T-cell (primary cell): ENCODE data around the gene HOMER2. TPM values are rescaled to one million over a fixed set of nuclear protein-coding genes. Genes with fewer than 3 reads are reported as not detected.

Experiments used
- ATAC-seq, 4 experiments: fragments of 200-7000 bp in 3 of 4; fragments of 150-1000 bp in 1 of 4; cut with Tn5 transposase; replicated peaks in 1 of 4; 1 replicate in 3 of 4; 2 replicates in 1 of 4; pipeline ENCODE4 v1.10.0; 2021; ENCODE audit warnings: moderate library complexity in 3 of 4, mild to moderate bottlenecking in 2 of 4, moderate number of reproducible peaks in 1 of 4
- CTCF ChIA-PET, 2 donors: fragments of 300-600 bp; sonication (Branson Sonifier 250); formaldehyde crosslinking; loops; one replicate each; lab custom pipeline; 2022; ENCODE audit warnings: antibody characterized with exemption in 2 of 2; lab: Charles Lee
- POLR2A ChIA-PET, 2 donors: fragments of 300-600 bp; sonication (Branson Sonifier 250); formaldehyde crosslinking; loops; one replicate each; lab custom pipeline; 2022; ENCODE audit warnings: antibody characterized with exemption in 2 of 2; lab: Charles Lee
- DNase-seq, 35 experiments: peaks; one replicate each; pipeline versions ENCODE4 v3.0.0 to v3.0.0-alpha.2; 2013 to 2023
- H3K27ac ChIP-seq: one replicate; pipeline ENCODE4 v1.5.1; 2013; ENCODE audit warnings: low read length
- H3K27me3 ChIP-seq, 2 experiments: replicated peaks in 1 of 2; 1 replicate in 1 of 2; 2 replicates in 1 of 2; pipeline versions ENCODE4 v1.6.1 to v1.7.0; 2013; ENCODE audit warnings: low read length in 1 of 2, mixed read lengths in 1 of 2; ENCODE audit not compliant: control insufficient read depth in 2 of 2, insufficient read depth in 2 of 2; ENCODE audit errors: extremely low read depth in 1 of 2
- H3K36me3 ChIP-seq, 2 donors: 1 replicate in 1 of 2; 2 replicates in 1 of 2; pipeline versions ENCODE4 v1.6.1 to v1.7.0; 2013; ENCODE audit warnings: low read length in 1 of 2; ENCODE audit not compliant: control insufficient read depth in 2 of 2, insufficient read depth in 1 of 2; ENCODE audit errors: extremely low read depth in 1 of 2
- H3K4me1 ChIP-seq, 2 experiments: 1 replicate in 1 of 2; 2 replicates in 1 of 2; pipeline versions ENCODE4 v1.6.1 to v1.7.0; 2013; ENCODE audit warnings: low read length in 2 of 2, mixed read lengths in 1 of 2; ENCODE audit not compliant: insufficient read depth in 2 of 2, control insufficient read depth in 1 of 2; ENCODE audit errors: extremely low read depth in 1 of 2
- H3K4me3 ChIP-seq, 2 donors: 1 replicate in 1 of 2; 2 replicates in 1 of 2; pipeline versions ENCODE4 v1.5.1 to v1.7.0; 2013; ENCODE audit warnings: mild to moderate bottlenecking in 2 of 2, low read length in 1 of 2, moderate library complexity in 1 of 2; ENCODE audit not compliant: control insufficient read depth in 1 of 2; ENCODE audit errors: extremely low read depth in 1 of 2
- H3K9me3 ChIP-seq: 2 replicates; pipeline ENCODE4 v1.7.0; 2013
- H3K27ac Mint-ChIP-seq, 2 donors: one replicate each; pipeline ENCODE4 v1.8.0; 2020 to 2021; ENCODE audit warnings: mild to moderate bottlenecking in 2 of 2, mixed read lengths in 2 of 2
- H3K27me3 Mint-ChIP-seq, 2 donors: one replicate each; pipeline ENCODE4 v1.8.0; 2021 to 2022; ENCODE audit warnings: mixed read lengths in 2 of 2
- H3K36me3 Mint-ChIP-seq: one replicate; pipeline ENCODE4 v1.8.0; 2021; ENCODE audit warnings: mixed read lengths
- H3K4me1 Mint-ChIP-seq, 3 donors: one replicate each; pipeline ENCODE4 v1.8.0; 2020 to 2022; ENCODE audit warnings: mixed read lengths in 3 of 3, mild to moderate bottlenecking in 1 of 3
- H3K4me3 Mint-ChIP-seq, 3 donors: one replicate each; pipeline ENCODE4 v1.8.0; 2020 to 2022; ENCODE audit warnings: mild to moderate bottlenecking in 3 of 3, mixed read lengths in 3 of 3, moderate library complexity in 3 of 3
- H3K9me3 Mint-ChIP-seq, 3 donors: one replicate each; pipeline ENCODE4 v1.8.0; 2020 to 2022; ENCODE audit warnings: mixed read lengths in 3 of 3
- WGBS: methylation state at CpG from one replicate; pipeline ENCODE4 v1.1.5; 2013; ENCODE audit warnings: missing lambda C conversion rate; ENCODE audit not compliant: insufficient coverage; 5-methylcytosine and 5-hydroxymethylcytosine counted together
- total RNA-seq, 35 experiments: library from RNA in 6 of 35; stranded (reverse) in 6 of 35; fragments of 120-200 nt in 1 of 35; gene quantifications; one replicate each; pipeline versions ENCODE4 v1.2.1 to v1.2.4 and lab custom pipeline; 2013 to 2026

The HOMER2 gene
- total RNA-seq, 5 donors from 2014 or later (not counting 1 experiment from before 2014, with no cell fraction given) = 2.7 to 9.1 (median 7.3) TPM

GRCh38 chr15:82847703-82848102 is 104.8 kb downstream of the HOMER2 start:
- Histone ChIP-seq H3K9me3 (no peaks in the 10 kb centered on the region), H3K4me1 (peaks cover 2 to 8% of the 10 kb centered on the region in 2 experiments), H3K36me3 (peaks cover 0 to 3% of the 10 kb centered on the region in 2 donors), H3K4me3 (no peak overlapping the region), H3K27ac (no peak overlapping the region), H3K27me3 (peaks cover 0 to 2% of the 10 kb centered on the region in 2 experiments)
- ChIA-PET POLR2A (no interaction called here), CTCF (interaction anchor here in 1 of 2 donors (0.6 kb wide), 1 partner anchor 9 kb away, joined by 4 read pairs; no protein-coding TSS in a partner anchor)
- no peak overlapping the region for H3K27ac Mint-ChIP-seq
- H3K4me3 Mint-ChIP-seq = no peak overlapping the region
- WGBS = 79% methylated on average over 5 of the region's 8 CpGs
- DNase-seq (no peak), ATAC-seq (no peak)
- peaks cover 2% of the 10 kb centered on the region for H3K36me3 Mint-ChIP-seq
- peaks cover 7 to 21% (median 15%) of the 10 kb centered on the region in 3 donors for H3K4me1 Mint-ChIP-seq
- peaks cover 0 to 5% (median 2%) of the 10 kb centered on the region in 3 donors for H3K9me3 Mint-ChIP-seq
- no peaks in the 10 kb centered on the region for H3K27me3 Mint-ChIP-seq

GRCh38 chr15:82846621-82847020 is 105.9 kb downstream of the HOMER2 start:
- no peak overlapping the region for H3K27ac Mint-ChIP-seq
- H3K9me3 Mint-ChIP-seq = peaks cover 0 to 8% (median 2%) of the 10 kb centered on the region in 3 donors
- H3K4me1 Mint-ChIP-seq = peaks cover 7 to 21% (median 15%) of the 10 kb centered on the region in 3 donors
- POLR2A ChIA-PET = no interaction called here
- Histone ChIP-seq H3K9me3 (no peaks in the 10 kb centered on the region), H3K27ac (no peak overlapping the region), H3K4me3 (no peak overlapping the region), H3K36me3 (peaks cover 0 to 3% of the 10 kb centered on the region in 2 donors), H3K27me3 (peaks cover 0 to 2% of the 10 kb centered on the region in 2 experiments), H3K4me1 (peaks cover 2 to 7% of the 10 kb centered on the region in 2 experiments)
- no peak for ATAC-seq
- H3K36me3 Mint-ChIP-seq = peaks cover 5% of the 10 kb centered on the region
- CTCF ChIA-PET = no interaction called here
- no CpG with 5 or more reads among the region's 4 CpGs for WGBS
- DNase-seq = no peak
- no peaks in the 10 kb centered on the region for H3K27me3 Mint-ChIP-seq
- H3K4me3 Mint-ChIP-seq = no peak overlapping the region

GRCh38 chr15:82845686-82846085 is 106.8 kb downstream of the HOMER2 start:
- ChIA-PET POLR2A (interaction anchor here in 1 of 2 donors (0.6 kb wide), 1 partner anchor 79 kb away, joined by 4 read pairs; no protein-coding TSS in a partner anchor), CTCF (interaction anchor here in 1 of 2 donors (0.7 kb wide), 1 partner anchor 154 kb away, joined by 5 read pairs; no protein-coding TSS in a partner anchor)
- 72% methylated on average over 4 of the region's 7 CpGs for WGBS
- DNase-seq (no peak), ATAC-seq (no peak)
- peaks cover 0 to 8% (median 2%) of the 10 kb centered on the region in 3 donors for H3K9me3 Mint-ChIP-seq
- H3K27ac Mint-ChIP-seq = no peak overlapping the region
- Histone ChIP-seq H3K27ac (no peak overlapping the region), H3K27me3 (peaks cover 0 to 2% of the 10 kb centered on the region in 2 experiments), H3K4me1 (peaks cover 2 to 7% of the 10 kb centered on the region in 2 experiments), H3K4me3 (no peak overlapping the region), H3K9me3 (no peaks in the 10 kb centered on the region), H3K36me3 (peaks cover 0 to under 1% of the 10 kb centered on the region in 2 donors)
- peaks cover 7 to 21% (median 15%) of the 10 kb centered on the region in 3 donors for H3K4me1 Mint-ChIP-seq
- H3K27me3 Mint-ChIP-seq = no peaks in the 10 kb centered on the region
- H3K36me3 Mint-ChIP-seq = peaks cover 5% of the 10 kb centered on the region
- no peak overlapping the region for H3K4me3 Mint-ChIP-seq

- POLR2A ChIA-PET = no interaction called here
These were observed 109.0 kb downstream of the HOMER2 start for GRCh38 chr15:82843566-82843965.

GRCh38 chr15:82840166-82840565 is 112.4 kb downstream of the HOMER2 start:
- Histone ChIP-seq H3K27ac (no peak overlapping the region), H3K27me3 (no peaks in the 10 kb centered on the region), H3K4me3 (no peak overlapping the region), H3K4me1 (peaks cover 0 to under 1% of the 10 kb centered on the region in 2 experiments), H3K9me3 (no peaks in the 10 kb centered on the region), H3K36me3 (peaks cover 7 to 24% of the 10 kb centered on the region in 2 donors)
- Mint-ChIP-seq H3K36me3 (peaks cover 35% of the 10 kb centered on the region), H3K27me3 (no peaks in the 10 kb centered on the region), H3K4me1 (peaks cover 6 to 20% (median 10%) of the 10 kb centered on the region in 3 donors), H3K9me3 (peaks cover 3 to 8% (median 4%) of the 10 kb centered on the region in 3 donors), H3K4me3 (no peak overlapping the region), H3K27ac (no peak overlapping the region)
- ChIA-PET CTCF (no interaction called here), POLR2A (no interaction called here)
- WGBS = no CpG with 5 or more reads among the region's 4 CpGs
- DNase-seq (no peak), ATAC-seq (no peak)

More at GRCh38 chr15:82843566-82843965, 109.0 kb downstream of the HOMER2 start:
- Histone ChIP-seq H3K27me3 (peaks cover 0 to under 1% of the 10 kb centered on the region in 2 experiments), H3K9me3 (no peaks in the 10 kb centered on the region), H3K4me1 (peaks cover 0 to 2% of the 10 kb centered on the region in 2 experiments), H3K4me3 (no peak overlapping the region), H3K36me3 (no peaks in the 10 kb centered on the region), H3K27ac (no peak overlapping the region)
- no peak overlapping the region for H3K4me3 Mint-ChIP-seq
- no peak for ATAC-seq
- peaks cover 0 to 8% (median 4%) of the 10 kb centered on the region in 3 donors for H3K9me3 Mint-ChIP-seq
- WGBS = 86% methylated on average over 1 of the region's 3 CpGs
- no peak for DNase-seq
- no peaks in the 10 kb centered on the region for H3K27me3 Mint-ChIP-seq
- H3K27ac Mint-ChIP-seq = no peak overlapping the region
- CTCF ChIA-PET = no interaction called here
- H3K4me1 Mint-ChIP-seq = peaks cover 7 to 13% (median 11%) of the 10 kb centered on the region in 3 donors
- peaks cover 5% of the 10 kb centered on the region for H3K36me3 Mint-ChIP-seq

GRCh38 chr15:82839136-82839535 is 113.4 kb downstream of the HOMER2 start:
- ChIA-PET CTCF (no interaction called here), POLR2A (no interaction called here)
- Histone ChIP-seq H3K4me3 (no peak overlapping the region), H3K9me3 (no peaks in the 10 kb centered on the region), H3K27me3 (no peaks in the 10 kb centered on the region), H3K27ac (no peak overlapping the region), H3K4me1 (no peaks in the 10 kb centered on the region), H3K36me3 (peaks cover 7 to 31% of the 10 kb centered on the region in 2 donors)
- DNase-seq (no peak), ATAC-seq (no peak)
- no peak overlapping the region for H3K27ac Mint-ChIP-seq
- H3K36me3 Mint-ChIP-seq = peaks cover 44% of the 10 kb centered on the region
- H3K27me3 Mint-ChIP-seq = no peaks in the 10 kb centered on the region
- H3K4me3 Mint-ChIP-seq = no peak overlapping the region
- H3K4me1 Mint-ChIP-seq = peaks cover 0 to 13% (median 3%) of the 10 kb centered on the region in 3 donors
- peaks cover 3 to 8% (median 4%) of the 10 kb centered on the region in 3 donors for H3K9me3 Mint-ChIP-seq
